GM06990 (cell line): ENCODE data around the gene MOV10L1.

Experiments used
- DNase-seq: peaks from one replicate; pipeline ENCODE4 v3.0.0-alpha.2; 2011; ENCODE audit not compliant: insufficient read length; ENCODE audit errors: extremely low read depth
- H3K27me3 ChIP-seq: replicated peaks from 2 replicates; pipeline ENCODE4 v1.6.0; 2011; ENCODE audit warnings: low read length; ENCODE audit not compliant: control insufficient read depth, insufficient read depth
- H3K36me3 ChIP-seq: 2 replicates; pipeline ENCODE4 v1.5.1; 2011; ENCODE audit warnings: low read length; ENCODE audit not compliant: control insufficient read depth, insufficient read depth
- H3K4me3 ChIP-seq: replicated peaks from 2 replicates; pipeline ENCODE4 v1.5.1; 2011; ENCODE audit warnings: low read depth, mild to moderate bottlenecking, control low read depth, low read length
- TF ChIP-seq, protein P1 (sequence below): IDR thresholded peaks from 2 replicates; pipeline ENCODE4 v1.5.1; 2011; ENCODE audit warnings: low read length, control low read depth, mild to moderate bottlenecking, inconsistent platforms; ENCODE audit not compliant: insufficient read depth, poor library complexity, severe bottlenecking

The MOV10L1 gene

DNA sequence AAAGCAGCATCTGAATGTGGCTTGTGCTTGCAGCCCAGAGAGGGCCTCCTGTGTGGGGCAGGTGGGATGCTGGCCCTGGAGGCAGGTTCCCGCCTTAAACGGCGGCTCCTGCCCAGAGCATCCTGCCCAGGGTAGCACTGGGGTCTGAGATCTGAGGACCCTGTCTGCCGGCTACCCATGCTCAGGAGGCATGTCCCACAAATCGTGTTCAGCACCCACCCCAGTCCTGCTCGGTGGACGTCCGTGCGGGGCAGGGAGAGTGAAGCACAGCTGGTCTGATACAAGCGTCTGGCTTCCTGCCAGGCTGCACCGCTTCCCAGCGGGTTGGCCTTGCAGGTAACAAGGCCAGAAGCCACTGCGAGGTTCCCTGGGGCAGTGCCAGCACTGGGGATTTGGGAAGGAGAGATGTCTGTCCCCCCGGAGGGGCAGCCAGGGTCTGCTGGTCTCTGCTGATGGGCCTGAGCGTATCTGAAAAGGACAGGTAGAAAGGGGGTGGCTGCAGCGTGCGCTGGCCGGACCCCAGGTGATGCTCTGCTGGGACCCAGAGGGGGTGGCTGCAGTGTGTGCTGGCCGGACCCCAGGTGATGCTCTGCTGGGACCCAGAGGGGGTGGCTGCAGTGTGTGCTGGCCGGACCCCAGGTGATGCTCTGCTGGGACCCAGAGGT, 99.5 kb downstream of the MOV10L1 start:
- no peak overlapping the region; the same call in 1 of the 2 replicates for H3K4me3 ChIP-seq
- no peaks in the 10 kb centered on the region for H3K27me3 ChIP-seq
- H3K36me3 ChIP-seq, result peaks cover 5% of the 10 kb centered on the region
- no peak for DNase-seq
- TF ChIP-seq, protein P1, sequence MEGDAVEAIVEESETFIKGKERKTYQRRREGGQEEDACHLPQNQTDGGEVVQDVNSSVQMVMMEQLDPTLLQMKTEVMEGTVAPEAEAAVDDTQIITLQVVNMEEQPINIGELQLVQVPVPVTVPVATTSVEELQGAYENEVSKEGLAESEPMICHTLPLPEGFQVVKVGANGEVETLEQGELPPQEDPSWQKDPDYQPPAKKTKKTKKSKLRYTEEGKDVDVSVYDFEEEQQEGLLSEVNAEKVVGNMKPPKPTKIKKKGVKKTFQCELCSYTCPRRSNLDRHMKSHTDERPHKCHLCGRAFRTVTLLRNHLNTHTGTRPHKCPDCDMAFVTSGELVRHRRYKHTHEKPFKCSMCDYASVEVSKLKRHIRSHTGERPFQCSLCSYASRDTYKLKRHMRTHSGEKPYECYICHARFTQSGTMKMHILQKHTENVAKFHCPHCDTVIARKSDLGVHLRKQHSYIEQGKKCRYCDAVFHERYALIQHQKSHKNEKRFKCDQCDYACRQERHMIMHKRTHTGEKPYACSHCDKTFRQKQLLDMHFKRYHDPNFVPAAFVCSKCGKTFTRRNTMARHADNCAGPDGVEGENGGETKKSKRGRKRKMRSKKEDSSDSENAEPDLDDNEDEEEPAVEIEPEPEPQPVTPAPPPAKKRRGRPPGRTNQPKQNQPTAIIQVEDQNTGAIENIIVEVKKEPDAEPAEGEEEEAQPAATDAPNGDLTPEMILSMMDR, result no peak

DNA sequence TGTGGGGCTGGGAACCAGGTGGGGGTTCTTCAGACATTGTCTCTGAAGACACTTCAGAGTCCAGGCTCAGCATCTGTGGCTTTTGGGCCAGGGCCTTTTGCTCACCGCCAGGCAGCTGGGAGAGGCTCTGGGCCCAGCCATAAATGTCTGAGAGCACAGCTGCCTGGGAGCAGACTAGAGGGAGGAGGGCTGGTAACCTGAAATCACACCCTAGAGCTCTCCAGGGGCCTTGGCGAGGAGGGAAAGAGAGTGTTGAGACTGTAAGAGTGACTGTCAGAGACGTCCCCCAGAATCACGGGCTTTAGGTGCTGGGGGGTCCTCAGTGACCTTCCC, 100.0 kb downstream of the MOV10L1 start:
- DNase-seq, result no peak
- H3K36me3 ChIP-seq, result peaks cover 10% of the 10 kb centered on the region
- TF ChIP-seq, protein P1, result no peak
- peak overlapping the region; percentile 58 for H3K4me3 ChIP-seq
- no peaks in the 10 kb centered on the region for H3K27me3 ChIP-seq

DNA sequence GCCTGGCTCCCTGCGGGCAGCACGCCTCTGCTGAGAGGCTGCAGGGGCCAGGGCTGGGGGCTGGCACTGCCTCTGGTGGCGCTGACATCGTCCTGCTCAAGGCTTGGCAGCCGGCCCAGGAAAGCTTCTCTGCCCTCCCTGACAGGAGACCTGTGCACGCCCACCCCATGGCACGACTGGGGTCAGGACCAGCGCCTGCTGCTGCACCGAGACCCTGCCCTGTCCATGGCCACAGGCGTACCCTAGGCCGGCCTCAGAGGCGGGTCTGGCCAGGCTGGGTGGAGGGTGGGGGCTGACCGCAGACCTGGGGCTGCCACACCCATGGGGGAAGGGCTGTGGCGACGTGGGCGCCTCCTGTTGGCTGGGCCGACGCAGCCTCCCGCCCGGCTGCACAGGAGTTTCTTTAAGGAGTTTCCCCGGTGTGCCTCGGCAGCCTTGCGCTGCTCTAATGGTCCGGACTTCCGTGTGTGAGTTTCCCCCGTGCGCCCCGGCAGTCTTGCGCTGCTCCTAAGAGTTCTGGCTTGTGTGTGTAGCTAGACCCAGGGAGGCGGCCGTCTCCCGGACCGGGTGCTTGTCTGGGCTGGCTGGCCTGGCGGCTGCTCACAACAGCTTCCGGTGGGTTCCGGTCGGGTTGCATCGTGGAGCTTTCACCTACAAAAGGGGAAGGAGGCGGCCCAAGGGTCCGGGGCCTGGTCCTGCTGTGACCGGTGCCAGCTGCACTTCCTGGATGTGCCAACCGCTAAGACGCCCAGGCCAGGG, 100.6 kb downstream of the MOV10L1 start:
- TF ChIP-seq, protein P1, result peak; percentile 66
- peak overlapping the region; percentile 58 for H3K4me3 ChIP-seq
- H3K36me3 ChIP-seq, result peaks cover 14% of the 10 kb centered on the region
- H3K27me3 ChIP-seq, result no peaks in the 10 kb centered on the region
- DNase-seq, result peak; percentile 93

DNA sequence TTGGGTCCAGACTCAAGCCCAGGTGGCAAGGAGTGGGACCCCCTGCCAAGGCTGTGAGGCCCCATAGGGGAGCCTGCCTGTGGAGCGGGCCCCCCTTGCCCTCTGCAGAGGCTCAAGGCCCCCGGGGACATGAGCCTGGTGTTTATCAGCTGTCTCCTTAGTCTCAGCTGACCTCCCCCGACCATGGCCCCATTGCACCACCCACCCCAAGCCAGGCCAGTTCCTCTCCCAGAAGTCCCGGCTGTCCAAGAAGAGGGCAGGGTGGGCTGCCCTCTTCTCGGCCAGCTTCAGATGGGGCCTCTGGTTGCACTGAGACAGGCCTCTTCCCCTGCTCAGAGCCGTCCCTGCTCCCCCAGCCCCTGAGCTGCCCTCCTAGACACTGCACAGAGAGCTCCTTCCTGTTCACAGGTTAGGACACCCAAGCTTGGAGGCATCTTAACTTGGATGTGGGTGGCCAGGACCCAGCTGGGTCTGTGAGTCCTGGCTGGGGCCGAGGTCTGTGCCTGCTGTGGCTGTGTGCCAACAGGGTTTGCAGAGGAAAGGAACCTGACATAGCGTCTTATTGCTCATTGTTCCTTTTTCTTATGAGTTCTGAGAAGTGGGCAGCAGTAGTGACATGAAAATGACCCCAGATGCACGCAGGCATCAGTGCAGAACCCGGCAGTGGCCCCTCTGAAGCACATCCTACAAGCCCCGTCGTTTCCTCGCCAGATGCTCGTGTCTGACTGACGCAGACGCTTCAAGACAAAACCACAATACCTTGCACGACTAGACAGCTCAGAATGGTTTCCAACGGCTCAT, 101.3 kb downstream of the MOV10L1 start:
- TF ChIP-seq, protein P1, result no peak
- no peaks in the 10 kb centered on the region for H3K27me3 ChIP-seq
- H3K36me3 ChIP-seq, result peaks cover 17% of the 10 kb centered on the region
- DNase-seq, result peak; percentile 89
- H3K4me3 ChIP-seq, result peak overlapping the region; percentile 58

DNA sequence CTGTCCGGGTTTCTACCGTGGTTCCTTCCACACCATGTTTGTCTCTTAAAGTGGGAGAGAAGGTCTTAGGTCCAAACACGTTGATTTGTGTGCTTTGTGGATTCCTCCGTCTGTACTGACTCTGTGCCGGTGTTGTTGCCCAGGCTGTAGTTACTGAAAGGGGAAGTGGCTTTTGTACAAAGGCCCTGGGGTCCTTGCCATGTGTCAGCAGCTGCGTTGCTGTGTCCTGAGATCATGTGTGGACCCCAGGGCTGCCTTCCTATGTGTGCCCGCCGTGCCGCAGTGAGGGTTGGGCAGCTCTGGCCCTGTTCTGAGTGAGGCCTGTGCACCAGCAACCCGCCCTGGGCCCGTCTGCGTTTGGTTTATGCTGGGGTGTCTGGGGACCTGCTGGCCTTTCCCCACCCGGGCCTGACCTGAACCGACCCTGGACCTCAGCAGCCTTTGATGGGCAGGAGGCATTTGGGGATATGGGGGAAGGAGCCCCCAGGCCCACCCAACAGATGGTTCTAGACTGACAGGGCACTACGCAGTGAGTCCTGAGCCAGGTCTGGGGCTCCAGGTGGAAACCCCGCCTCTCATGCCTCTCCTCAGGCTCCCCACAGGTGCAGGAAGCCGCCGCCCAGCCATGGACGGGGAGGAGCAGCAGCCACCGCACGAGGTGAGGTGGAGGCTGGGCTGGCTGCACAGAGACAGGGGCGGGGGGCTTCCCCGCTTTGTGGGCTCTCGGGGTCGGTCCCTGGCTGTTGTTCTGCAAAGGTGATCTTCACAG, 102.8 kb downstream of the MOV10L1 start:
- TF ChIP-seq, protein P1, result peak; percentile 5
- Histone ChIP-seq H3K27me3 (no peaks in the 10 kb centered on the region), H3K36me3 (peaks cover 24% of the 10 kb centered on the region), H3K4me3 (peak overlapping the region; percentile 49)
- no peak for DNase-seq
